Tibial artery (tissue), 4 donors: ENCODE data around the gene LVRN.

Experiments
- DNase-seq, 2 donors: peaks; one replicate each; pipeline ENCODE4 v3.0.0-alpha.2; 2019
- H3K27ac ChIP-seq, 2 donors: fragments of 200-600 bp; sonication (generic) in 1 of 2; 1 replicate in 1 of 2; 2 replicates in 1 of 2; pipeline ENCODE4 v1.5.1; 2018 to 2019; ENCODE audit warnings: mild to moderate bottlenecking in 1 of 2
- H3K27me3 ChIP-seq, 2 donors: fragments of 200-600 bp; sonication (generic) in 1 of 2; one replicate each; pipeline versions ENCODE4 v1.5.1 to v1.6.0; 2016 to 2019
- H3K36me3 ChIP-seq, 3 donors: fragments of 200-600 bp; sonication (generic) in 2 of 3; one replicate each; pipeline ENCODE4 v1.5.1; 2016 to 2019; ENCODE audit warnings: mild to moderate bottlenecking in 2 of 3
- H3K4me1 ChIP-seq, 4 donors: fragments of 200-600 bp; sonication (generic) in 2 of 4; 1 replicate in 3 of 4; 2 replicates in 1 of 4; pipeline ENCODE4 v1.5.1; 2016 to 2019
- H3K4me3 ChIP-seq, 2 donors: fragments of 200-600 bp; sonication (generic) in 1 of 2; 1 replicate in 1 of 2; 2 replicates in 1 of 2; pipeline ENCODE4 v1.5.1; 2018 to 2019; ENCODE audit warnings: mild to moderate bottlenecking in 2 of 2
- H3K9me3 ChIP-seq, 3 donors: fragments of 200-600 bp; sonication (generic) in 1 of 3; one replicate each; pipeline ENCODE4 v1.5.1; 2016 to 2019
- CTCF ChIP-seq, 2 experiments: fragments of 200-600 bp in 1 of 2; fragments of 450-650 bp in 1 of 2; IDR thresholded peaks; one replicate each; pipeline ENCODE4 v1.5.1; 2017 to 2019; ENCODE audit warnings: antibody characterized with exemption in 2 of 2, mild to moderate bottlenecking in 1 of 2, moderate library complexity in 1 of 2
- intact Hi-C: fragments of 100-400 bp; cut with DNase I; formaldehyde crosslinking; loops from one replicate; pipeline ENCODE4 v1.15.0; 2023; ENCODE audit warnings: low total_unique reads

LVRN gene

GRCh38 chr5:115995351-115995750 lies 33.1 kb downstream of the LVRN start:
- TF ChIP-seq CTCF (IDR thresholded peaks at IDR 0.05) = no peak
- DNase-seq = no peak
- H3K27me3 ChIP-seq = no peaks in the 10 kb centered on the region
- H3K4me1 ChIP-seq = no peaks in the 10 kb centered on the region
- no peaks in the 10 kb centered on the region for H3K36me3 ChIP-seq
- intact Hi-C loops = no loop called here
- H3K27ac ChIP-seq = no peak overlapping the region
- H3K9me3 ChIP-seq = no peaks in the 10 kb centered on the region
- H3K4me3 ChIP-seq = no peak overlapping the region

- intact Hi-C loops = no loop called here
- no peak for DNase-seq
- H3K27ac ChIP-seq = no peak overlapping the region
- no peaks in the 10 kb centered on the region for H3K36me3 ChIP-seq
- H3K9me3 ChIP-seq = no peaks in the 10 kb centered on the region
- no peak for TF ChIP-seq CTCF (IDR thresholded peaks at IDR 0.05)
- H3K27me3 ChIP-seq = no peaks in the 10 kb centered on the region
- H3K4me3 ChIP-seq = no peak overlapping the region
- H3K4me1 ChIP-seq = peaks cover 0 to 8% (median 0%) of the 10 kb centered on the region in 4 donors
Measured at GRCh38 chr5:116002116-116002906, 40.0 kb downstream of the LVRN start.

DNA sequence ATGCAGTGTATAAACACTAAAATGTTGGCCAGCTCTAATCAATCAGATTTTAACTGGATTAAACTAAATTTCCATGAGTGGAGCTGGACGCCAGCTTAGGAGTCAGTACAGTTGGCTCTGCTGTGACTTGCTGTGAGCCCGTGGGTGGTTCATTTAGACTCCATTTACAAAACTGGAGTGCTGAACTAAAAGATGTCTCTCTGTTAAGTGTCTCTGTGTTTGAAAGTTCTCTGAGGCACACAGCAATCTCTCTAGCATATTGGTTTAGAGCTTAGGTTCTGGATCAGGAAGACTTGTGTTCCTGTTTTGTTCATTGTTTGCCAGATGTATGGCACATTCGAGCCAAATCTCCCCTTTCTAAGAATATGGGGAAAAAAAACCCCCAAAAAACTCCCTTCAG lies 42.0 kb downstream of the LVRN start:
- H3K4me3 ChIP-seq = no peak overlapping the region
- no peaks in the 10 kb centered on the region for H3K9me3 ChIP-seq
- intact Hi-C loops = no loop called here
- TF ChIP-seq CTCF (IDR thresholded peaks at IDR 0.05) = no peak
- peaks cover 0 to 8% (median 0%) of the 10 kb centered on the region in 4 donors for H3K4me1 ChIP-seq
- no peak for DNase-seq
- H3K27ac ChIP-seq = no peak overlapping the region
- H3K36me3 ChIP-seq = no peaks in the 10 kb centered on the region
- no peaks in the 10 kb centered on the region for H3K27me3 ChIP-seq

DNA sequence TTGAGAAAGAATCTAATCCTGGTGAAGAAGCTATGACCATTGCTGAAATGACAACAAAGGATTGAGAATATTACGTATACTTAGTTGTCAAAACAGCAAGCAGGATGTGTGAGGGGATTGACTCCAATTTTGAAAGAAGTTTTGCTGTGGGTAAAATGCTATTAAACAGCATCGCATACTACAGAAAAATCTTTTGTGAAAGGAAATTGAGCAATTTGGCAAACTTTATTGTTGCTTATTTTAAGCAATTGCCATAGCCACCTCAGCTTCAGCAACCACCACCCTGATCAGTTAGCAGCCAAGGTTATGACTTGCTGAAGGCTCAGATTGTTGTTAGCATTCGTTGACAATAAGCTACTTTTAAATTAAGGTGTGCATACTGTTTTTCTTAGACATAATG lies 47.5 kb downstream of the LVRN start:
- Histone ChIP-seq H3K4me3 (no peak overlapping the region), H3K36me3 (no peaks in the 10 kb centered on the region), H3K27me3 (no peaks in the 10 kb centered on the region), H3K9me3 (no peaks in the 10 kb centered on the region), H3K4me1 (peaks cover 0 to 7% (median 0%) of the 10 kb centered on the region in 4 donors), H3K27ac (no peak overlapping the region)
- intact Hi-C loops = no loop called here
- TF ChIP-seq CTCF (IDR thresholded peaks at IDR 0.05) = no peak
- no peak for DNase-seq

- intact Hi-C loops = no loop called here
- H3K36me3 ChIP-seq = no peaks in the 10 kb centered on the region
- DNase-seq = no peak
- no peak overlapping the region for H3K27ac ChIP-seq
- no peak overlapping the region for H3K4me3 ChIP-seq
- H3K4me1 ChIP-seq = no peaks in the 10 kb centered on the region
- no peak for TF ChIP-seq CTCF (IDR thresholded peaks at IDR 0.05)
- H3K27me3 ChIP-seq = no peaks in the 10 kb centered on the region
- no peaks in the 10 kb centered on the region for H3K9me3 ChIP-seq
Measured at GRCh38 chr5:116011046-116011445, 48.8 kb downstream of the LVRN start.
